ENCODE measurements around the gene CCDC146. TPM values are rescaled to one million over a fixed set of nuclear protein-coding genes. Genes with fewer than 3 reads are reported as not detected.
A peak's percentile ranks its signal among the peaks of the same experiment; 100 is the strongest.

The CCDC146 gene
- total RNA-seq, 4 donors from 2014 or later = 35.9 to 51.3 (median 44.3) TPM

GRCh38 chr7:77338260-77338659, 215.8 kb downstream of the CCDC146 start:
- no peaks in the 10 kb centered on the region for H3K9me3 ChIP-seq
- no peak for DNase-seq
- WGBS, 2 donors = 65 to 72% methylated on average over 4 of the region's 4 CpGs
- TF ChIP-seq CTCF (IDR thresholded peaks at IDR 0.05) (no peak), POLR2A (IDR thresholded peaks at IDR 0.05) (no peak)
- no peaks in the 10 kb centered on the region for H3K27me3 ChIP-seq
- H3K27ac ChIP-seq = peak overlapping the region in 1 of 3 donors; percentile 33
- H3K4me1 ChIP-seq = peaks cover 0 to 7% of the 10 kb centered on the region in 2 donors
- no peaks in the 10 kb centered on the region for H3K36me3 ChIP-seq
- intact Hi-C loops (cut with DNase I) = loop anchor here (10.0 kb wide), 1 partner anchor 93 kb away; no protein-coding TSS in a partner anchor
- no peak overlapping the region for H3K4me3 ChIP-seq (replicated peaks in 1 of 3)

DNA sequence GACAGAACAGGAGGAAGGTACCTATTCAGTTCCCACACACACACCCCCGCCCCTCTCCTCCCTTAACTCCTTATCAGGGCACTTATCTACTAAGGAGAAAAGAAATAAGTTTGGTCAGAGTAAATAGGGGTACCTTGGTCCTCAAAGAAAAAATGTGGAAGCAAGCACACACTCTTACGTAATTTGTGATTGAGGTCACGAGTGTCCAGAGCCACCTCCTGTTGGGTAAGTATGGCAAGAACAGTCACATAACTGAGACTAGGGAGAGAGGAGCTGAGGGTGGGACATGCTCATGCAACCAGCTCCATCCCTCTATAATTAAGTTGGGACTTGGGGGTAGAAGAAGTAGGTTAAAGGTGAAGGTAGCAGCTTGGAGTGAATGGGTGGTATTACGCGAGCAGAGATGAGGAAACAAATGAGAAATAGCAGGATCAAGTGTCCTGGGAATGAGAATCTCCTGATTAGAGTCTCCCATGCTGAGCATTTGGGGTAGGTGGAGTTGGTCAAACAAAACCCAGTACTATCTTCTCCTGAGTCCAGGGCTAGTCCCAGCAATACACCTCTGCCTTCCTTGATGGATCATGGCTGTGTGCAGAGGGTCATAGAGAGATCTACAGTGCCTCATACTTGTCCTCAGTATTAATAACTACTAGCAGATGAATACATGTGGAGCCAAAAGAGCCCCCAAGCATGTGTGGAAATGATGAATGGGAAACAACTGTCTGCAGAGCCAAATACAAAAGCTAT, 216.6 kb downstream of the CCDC146 start:
- Histone ChIP-seq H3K9me3 (no peaks in the 10 kb centered on the region), H3K4me1 (peaks cover 0 to 7% of the 10 kb centered on the region in 2 donors), H3K27me3 (no peaks in the 10 kb centered on the region), H3K36me3 (no peaks in the 10 kb centered on the region), H3K4me3 (replicated peaks in 1 of 3) (no peak overlapping the region), H3K27ac (no peak overlapping the region)
- DNase-seq = no peak
- intact Hi-C loops (cut with DNase I) = loop anchor here (10.0 kb wide), 1 partner anchor 94 kb away; no protein-coding TSS in a partner anchor
- 78% methylated on average over 5 of the region's 5 CpGs for WGBS, 2 donors
- TF ChIP-seq POLR2A (IDR thresholded peaks at IDR 0.05) (no peak), CTCF (IDR thresholded peaks at IDR 0.05) (no peak)

DNA sequence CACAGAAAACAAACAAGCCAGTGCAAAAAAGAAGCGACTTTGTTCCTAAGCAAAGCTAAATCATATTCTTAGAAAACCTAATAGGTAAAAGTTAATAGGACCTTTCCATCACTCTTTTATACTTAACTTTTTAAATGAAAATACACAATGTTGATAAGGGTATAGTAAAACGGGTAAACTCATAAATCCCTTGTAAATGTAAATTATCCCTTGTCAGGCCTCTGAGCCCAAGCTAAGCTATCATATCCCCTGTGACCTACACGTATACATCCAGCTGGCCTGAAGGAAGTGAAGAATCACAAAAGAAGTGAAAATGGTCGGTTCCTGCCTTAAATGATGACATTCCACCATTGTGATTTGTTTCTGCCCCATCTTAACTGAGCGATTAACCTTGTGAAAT, 217.3 kb downstream of the CCDC146 start:
- intact Hi-C loops (cut with DNase I) = loop anchor here (10.0 kb wide), 1 partner anchor 95 kb away; no protein-coding TSS in a partner anchor
- TF ChIP-seq POLR2A (IDR thresholded peaks at IDR 0.05) (no peak), CTCF (IDR thresholded peaks at IDR 0.05) (no peak)
- Histone ChIP-seq H3K4me1 (peaks cover 0 to 7% of the 10 kb centered on the region in 2 donors), H3K27ac (no peak overlapping the region), H3K4me3 (replicated peaks in 1 of 3) (no peak overlapping the region), H3K9me3 (no peaks in the 10 kb centered on the region), H3K36me3 (no peaks in the 10 kb centered on the region), H3K27me3 (no peaks in the 10 kb centered on the region)
- 90 to 91% methylated on average over 5 of the region's 5 CpGs for WGBS, 2 donors
- no peak for DNase-seq

Other genes with a start within 250 kb of the CCDC146 start
- not detected for gene SPDYE17, start 90.3 kb upstream of the CCDC146 start, total RNA-seq
- 1 to 10 TPM; 1.2 to 2.1 (median 1.6) TPM for gene SPDYE18, start 60.1 kb upstream of the CCDC146 start, total RNA-seq
- gene FGL2, start 77.2 kb downstream of the CCDC146 start, total RNA-seq = 10 to 100 TPM; 19.9 to 66.5 (median 38.3) TPM